AG04449 (cell line): ENCODE data around the gene DIRAS1.

Experiments
- CTCF ChIA-PET: fragments of 350-600 bp; formaldehyde crosslinking; extraction: SDS; loops from one replicate; lab custom pipeline; 2021; ENCODE audit warnings: antibody characterized with exemption; lab: Yijun Ruan, JAX
- POLR2A ChIA-PET: fragments of 400-600, 350-600 bp; formaldehyde crosslinking; extraction: SDS; loops from one replicate; lab custom pipeline; 2020; ENCODE audit warnings: antibody characterized with exemption, inconsistent platforms; lab: Yijun Ruan, JAX
- DNase-seq: peaks from one replicate; pipeline ENCODE4 v3.0.0-alpha.2; 2010; ENCODE audit warnings: low read depth, low spot score
- H3K4me3 ChIP-seq: 2 replicates; pipeline ENCODE4 v1.5.1; 2011; ENCODE audit warnings: low read depth, mild to moderate bottlenecking, control low read depth, low read length
- TF ChIP-seq, protein P1 (sequence below): IDR thresholded peaks from one replicate; pipeline ENCODE4 v1.5.1; 2011; ENCODE audit warnings: mild to moderate bottlenecking, moderate library complexity, low read length, control low read depth, inconsistent platforms; ENCODE audit not compliant: insufficient read depth; ENCODE audit errors: missing control alignments

Gene DIRAS1

DNA sequence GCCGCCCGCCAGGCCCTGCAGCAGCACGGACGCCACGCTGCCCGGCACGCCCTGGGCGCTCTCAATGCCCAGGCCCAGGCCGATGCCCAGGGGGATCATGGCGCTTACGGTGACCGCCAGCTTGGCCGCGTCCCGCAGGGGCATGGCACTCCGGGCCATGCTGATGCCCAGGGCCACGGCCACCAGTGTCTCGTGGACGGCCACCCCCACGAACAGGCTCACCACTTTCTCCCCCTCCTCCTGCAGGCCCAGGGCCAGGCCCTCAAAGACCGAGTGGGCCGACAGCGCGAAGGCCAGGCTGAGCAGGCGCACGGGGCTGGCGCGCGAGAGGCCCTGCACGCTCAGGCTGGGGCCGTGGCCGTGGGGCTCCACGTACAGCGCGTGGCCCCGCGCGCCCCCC is 11.7 kb upstream of the DIRAS1 start:
- ChIA-PET POLR2A (no interaction called here), CTCF (interaction anchor here (1.5 kb wide), 1 partner anchor 155 kb away, joined by 4 read pairs; no protein-coding TSS in a partner anchor)
- DNase-seq = no peak
- no peak overlapping the region for H3K4me3 ChIP-seq
- TF ChIP-seq, protein P1, sequence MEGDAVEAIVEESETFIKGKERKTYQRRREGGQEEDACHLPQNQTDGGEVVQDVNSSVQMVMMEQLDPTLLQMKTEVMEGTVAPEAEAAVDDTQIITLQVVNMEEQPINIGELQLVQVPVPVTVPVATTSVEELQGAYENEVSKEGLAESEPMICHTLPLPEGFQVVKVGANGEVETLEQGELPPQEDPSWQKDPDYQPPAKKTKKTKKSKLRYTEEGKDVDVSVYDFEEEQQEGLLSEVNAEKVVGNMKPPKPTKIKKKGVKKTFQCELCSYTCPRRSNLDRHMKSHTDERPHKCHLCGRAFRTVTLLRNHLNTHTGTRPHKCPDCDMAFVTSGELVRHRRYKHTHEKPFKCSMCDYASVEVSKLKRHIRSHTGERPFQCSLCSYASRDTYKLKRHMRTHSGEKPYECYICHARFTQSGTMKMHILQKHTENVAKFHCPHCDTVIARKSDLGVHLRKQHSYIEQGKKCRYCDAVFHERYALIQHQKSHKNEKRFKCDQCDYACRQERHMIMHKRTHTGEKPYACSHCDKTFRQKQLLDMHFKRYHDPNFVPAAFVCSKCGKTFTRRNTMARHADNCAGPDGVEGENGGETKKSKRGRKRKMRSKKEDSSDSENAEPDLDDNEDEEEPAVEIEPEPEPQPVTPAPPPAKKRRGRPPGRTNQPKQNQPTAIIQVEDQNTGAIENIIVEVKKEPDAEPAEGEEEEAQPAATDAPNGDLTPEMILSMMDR = no peak

DNA sequence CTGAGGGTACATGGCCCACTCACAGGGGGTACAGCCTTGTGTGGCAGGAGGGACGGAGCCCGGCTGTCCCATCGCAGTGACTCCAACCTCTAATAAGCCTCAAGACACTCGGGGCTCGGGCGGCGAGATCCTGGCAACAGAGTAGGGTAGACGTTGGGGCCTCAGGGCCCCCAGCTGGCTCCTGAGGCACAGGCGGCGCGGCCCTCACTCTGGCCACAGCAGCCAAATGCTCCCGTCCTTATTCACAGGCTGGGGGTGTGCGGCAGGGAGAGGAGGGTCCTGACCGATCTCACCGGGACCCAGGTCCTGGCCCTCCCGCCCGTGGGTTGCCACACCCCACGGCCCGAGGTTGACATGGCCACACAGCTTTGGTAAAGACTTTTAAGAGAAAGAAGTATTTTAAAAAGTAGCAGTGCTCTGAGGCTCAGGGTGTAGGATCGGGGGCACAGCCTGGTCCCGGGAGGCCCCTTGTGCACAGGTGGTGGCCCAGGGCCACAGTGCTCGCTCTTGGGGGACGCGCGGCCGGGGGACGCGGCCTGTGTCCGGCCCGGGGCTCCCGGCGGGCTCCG is 11.1 kb upstream of the DIRAS1 start:
- TF ChIP-seq, protein P1 = no peak
- ChIA-PET POLR2A (no interaction called here), CTCF (interaction anchor here (1.5 kb wide), 1 partner anchor 156 kb away, joined by 4 read pairs; no protein-coding TSS in a partner anchor)
- DNase-seq = no peak
- no peak overlapping the region for H3K4me3 ChIP-seq

DNA sequence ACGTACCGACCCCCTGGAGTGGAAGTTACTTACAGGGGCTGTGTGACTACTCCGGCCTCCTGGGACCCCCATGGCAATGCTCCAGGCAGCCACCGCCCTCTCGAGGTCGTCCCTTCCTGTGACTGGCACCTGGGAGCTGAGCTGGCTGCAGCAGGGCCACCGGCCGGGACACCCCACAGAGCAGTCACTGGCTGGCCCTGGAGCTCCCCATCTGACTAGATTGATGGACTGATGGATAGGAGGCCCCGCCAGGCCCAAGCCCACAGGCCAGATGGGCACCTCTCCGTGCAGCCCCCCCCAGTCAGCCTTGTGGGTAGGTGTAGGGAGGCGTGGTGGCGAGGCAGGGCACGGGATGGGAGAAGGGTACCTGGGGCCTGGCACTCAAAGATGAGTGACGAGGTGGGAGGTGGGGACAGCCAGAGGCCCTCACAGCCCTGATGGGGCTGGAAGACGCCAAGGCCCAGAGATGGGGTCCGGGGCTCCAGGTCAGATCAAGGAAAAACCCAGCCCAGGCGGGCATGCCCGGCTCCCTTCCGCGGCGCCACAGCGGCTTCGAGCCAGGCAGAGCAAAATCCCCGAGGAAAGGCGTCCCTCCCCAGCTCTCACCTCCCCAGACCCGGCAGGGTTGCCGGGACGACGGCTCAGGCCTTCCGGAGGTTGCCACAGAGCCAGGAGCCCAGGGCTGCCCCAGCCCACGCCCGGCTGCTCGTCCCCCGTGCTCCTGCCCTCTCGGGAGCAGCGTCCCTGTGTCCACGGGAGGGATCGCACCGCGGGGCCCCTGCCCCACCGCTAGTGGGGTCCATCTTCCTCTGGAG is 10.2 kb upstream of the DIRAS1 start:
- ChIA-PET POLR2A (interaction anchor here (1.2 kb wide), 1 partner anchor 9 kb away, joined by 3 read pairs; the partner anchor contains the start of gene SLC39A3), CTCF (no interaction called here)
- no peak overlapping the region for H3K4me3 ChIP-seq
- TF ChIP-seq, protein P1 = no peak
- DNase-seq = no peak

DNA sequence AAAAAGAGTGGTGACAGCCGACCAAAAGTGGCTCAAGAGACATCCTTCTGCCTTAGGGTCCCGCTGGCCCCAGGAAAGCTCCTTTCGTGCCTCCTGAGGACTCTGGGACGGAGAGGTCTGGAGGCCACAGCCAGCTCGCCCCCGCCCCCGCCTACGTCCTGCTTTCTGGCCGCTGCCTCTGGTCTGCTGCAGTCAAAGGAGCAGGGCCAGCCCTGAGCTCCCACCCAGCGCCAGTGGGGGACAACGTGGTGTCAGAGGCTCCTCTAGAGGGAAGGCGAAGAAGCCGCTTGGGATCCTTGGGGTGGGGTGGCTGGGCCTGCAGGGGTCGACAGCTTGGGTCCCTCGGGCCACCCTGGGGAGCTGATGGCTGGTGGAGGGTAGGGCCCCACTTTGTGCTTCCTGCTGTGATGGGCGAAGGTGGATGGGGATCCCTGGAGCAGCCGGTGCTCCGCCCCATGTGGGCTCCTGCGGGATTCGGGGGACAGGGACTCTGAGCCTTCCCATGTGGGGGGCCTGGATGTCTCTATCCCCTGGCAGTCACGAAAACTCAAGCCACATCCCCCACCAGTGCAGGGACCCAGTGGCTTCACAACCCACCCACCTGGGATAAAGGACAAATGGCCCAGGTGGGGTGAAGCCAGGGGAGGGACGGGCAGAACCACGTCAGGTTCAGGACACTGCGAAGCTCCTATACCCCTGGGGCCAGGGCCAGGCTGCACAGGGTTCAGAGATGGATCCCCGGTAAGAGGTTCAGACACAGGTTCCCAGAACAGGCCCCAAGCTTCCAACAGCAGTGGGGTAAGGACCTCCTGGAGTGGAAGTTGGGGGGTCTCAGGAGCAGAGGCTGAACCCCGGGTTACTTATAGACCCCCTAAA is 9.0 kb upstream of the DIRAS1 start:
- POLR2A ChIA-PET = interaction anchor here (1.6 kb wide), 1 partner anchor 9 kb away, joined by 3 read pairs; the partner anchor contains the start of gene SLC39A3
- no peak for DNase-seq
- TF ChIP-seq, protein P1 = no peak
- no peak overlapping the region for H3K4me3 ChIP-seq
- CTCF ChIA-PET = no interaction called here

DNA sequence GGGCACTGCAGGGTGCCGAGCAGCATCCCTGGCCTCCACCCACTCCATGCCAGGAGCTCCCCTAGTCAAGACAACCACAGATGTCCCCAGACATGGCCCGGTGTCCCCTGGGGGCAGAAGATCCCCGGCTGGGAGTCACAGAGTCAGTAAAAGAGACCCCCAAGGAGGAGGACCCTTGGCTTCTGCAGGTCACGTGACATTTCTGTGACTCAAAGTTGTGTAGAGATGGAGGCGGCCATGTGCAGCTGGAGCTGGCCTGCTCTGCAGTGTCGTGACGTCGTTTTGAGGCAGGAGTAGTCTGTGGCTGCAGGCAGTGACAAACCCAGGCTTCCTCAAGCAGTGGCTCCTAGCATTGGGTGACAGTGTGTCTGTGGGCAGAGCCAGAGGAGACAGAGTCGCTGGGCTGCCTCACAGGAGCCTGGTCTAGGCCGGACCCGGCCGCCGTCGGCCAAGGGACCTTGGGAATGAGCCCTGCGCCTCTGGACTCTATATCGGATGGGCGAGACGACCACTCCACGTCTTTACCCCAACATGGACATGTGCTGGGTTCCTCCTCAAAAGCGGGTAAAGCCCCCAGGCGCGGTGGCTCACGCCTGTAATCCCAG is 7.7 kb upstream of the DIRAS1 start:
- DNase-seq = no peak
- ChIA-PET CTCF (no interaction called here), POLR2A (interaction anchor here (1.6 kb wide), 1 partner anchor 10 kb away, joined by 3 read pairs; the partner anchor contains the start of gene SLC39A3)
- TF ChIP-seq, protein P1 = no peak
- no peak overlapping the region for H3K4me3 ChIP-seq
